Limb (tissue), 2 donors: Measurements from ENCODE around the gene CPSF6.
A peak's percentile ranks its signal among the peaks of the same experiment; 100 is the strongest.
"Not testable (repeated sequence)": the region's sequence is repeated elsewhere in the genome, so short reads cannot be mapped to it uniquely, and the experiment has no call there.

ENCODE experiments used
- DNase-seq, 2 donors: peaks; one replicate each; pipeline ENCODE4 v3.0.0-alpha.2; 2016; ENCODE audit errors: extremely low spot score in 2 of 2

CPSF6 gene

DNA sequence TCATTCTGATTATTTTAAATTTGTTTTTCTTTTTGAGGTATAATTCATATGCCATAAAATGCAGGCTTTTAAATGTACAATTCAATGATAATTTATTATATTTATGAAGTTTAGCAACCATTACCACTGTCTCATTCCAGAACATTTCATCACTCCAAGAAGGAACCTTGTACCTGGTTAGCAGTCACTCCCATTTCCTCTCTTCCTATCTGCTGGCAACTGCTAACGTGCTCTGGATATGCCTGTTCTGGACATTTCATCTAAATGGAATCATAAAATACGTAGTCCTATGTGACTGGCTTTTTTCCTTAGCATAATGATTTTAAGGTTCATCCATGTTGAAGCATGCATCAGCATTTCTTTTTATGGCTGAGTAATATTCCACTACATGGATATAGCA lies 15.5 kb downstream of the CPSF6 start:
- DNase-seq: no peak

DNA sequence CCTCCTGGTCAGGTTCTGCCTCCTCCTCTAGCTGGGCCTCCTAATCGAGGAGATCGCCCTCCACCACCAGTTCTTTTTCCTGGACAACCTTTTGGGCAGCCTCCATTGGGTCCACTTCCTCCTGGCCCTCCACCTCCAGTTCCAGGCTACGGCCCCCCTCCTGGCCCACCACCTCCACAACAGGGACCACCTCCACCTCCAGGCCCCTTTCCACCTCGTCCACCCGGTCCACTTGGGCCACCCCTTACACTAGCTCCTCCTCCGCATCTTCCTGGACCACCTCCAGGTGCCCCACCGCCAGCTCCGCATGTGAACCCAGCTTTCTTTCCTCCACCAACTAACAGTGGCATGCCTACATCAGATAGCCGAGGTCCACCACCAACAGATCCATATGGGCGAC lies 19.3 kb downstream of the CPSF6 start:
- DNase-seq: no peak

DNA sequence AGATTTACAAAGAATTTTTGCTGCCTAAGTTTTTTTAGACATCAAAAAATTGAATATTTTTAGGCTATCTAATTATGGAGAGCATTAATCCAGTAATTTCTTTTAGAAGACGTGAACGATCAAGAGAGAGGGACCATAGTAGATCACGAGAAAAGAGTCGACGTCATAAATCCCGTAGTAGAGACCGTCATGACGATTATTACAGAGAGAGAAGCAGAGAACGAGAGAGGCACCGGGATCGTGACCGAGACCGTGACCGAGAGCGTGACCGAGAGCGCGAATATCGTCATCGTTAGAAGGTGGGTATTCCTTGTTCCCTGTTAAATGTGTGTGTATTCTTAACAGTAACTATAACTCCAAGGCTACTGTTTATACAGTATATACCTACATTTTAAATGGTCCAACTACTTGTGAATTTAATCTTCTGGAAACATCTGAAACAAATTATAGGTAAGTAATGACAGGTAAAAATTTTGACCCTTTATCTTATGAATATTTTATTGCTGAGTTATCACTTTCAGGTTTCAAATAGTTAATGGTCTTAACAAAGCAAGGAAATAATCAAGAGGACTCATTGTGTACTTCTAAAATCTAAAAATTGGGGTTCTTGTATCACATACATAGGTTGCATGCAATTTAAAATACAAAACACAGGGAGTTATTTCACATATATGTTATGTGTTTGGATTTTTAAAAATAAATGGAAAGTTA lies 23.1 kb downstream of the CPSF6 start:
- DNase-seq: no peak

DNA sequence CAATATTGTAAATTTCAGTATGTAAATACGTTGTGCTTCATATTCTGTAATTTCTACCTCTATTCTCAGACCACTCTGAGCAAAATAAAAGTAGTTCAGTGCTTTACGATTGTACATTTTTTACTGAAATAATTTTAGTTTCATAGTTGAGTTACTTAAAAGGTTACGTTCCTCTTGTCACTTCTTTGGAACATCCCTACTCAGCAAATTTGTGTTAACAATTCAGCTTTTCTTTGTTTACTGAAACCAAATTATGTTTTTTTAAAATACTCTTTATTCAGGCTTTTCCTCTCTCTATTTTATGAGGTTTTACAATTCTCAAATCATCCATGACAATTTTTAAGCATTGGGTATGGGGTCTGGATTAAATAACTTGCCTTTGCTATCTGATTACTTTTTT lies 25.8 kb downstream of the CPSF6 start:
- no peak for DNase-seq

DNA sequence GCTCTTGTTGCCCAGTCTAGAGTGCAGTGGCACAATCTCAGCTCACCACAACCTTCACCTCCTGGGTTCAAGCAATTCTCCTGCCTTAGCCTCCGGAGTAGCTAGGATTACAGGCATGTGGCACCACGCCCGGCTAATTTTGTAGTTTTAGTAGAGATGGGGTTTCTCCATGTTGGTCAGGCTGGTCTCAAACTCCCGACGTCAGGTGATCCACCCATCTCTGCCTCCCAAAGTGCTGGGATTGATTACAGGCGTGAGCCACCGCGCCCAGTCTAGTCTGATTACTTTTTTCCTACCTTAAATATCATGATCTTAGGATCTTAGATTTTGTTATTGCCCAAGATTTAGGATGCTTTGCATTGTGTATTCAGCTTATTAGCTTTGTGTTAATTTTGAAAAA lies 26.3 kb downstream of the CPSF6 start:
- DNase-seq: not testable (repeated sequence)

DNA sequence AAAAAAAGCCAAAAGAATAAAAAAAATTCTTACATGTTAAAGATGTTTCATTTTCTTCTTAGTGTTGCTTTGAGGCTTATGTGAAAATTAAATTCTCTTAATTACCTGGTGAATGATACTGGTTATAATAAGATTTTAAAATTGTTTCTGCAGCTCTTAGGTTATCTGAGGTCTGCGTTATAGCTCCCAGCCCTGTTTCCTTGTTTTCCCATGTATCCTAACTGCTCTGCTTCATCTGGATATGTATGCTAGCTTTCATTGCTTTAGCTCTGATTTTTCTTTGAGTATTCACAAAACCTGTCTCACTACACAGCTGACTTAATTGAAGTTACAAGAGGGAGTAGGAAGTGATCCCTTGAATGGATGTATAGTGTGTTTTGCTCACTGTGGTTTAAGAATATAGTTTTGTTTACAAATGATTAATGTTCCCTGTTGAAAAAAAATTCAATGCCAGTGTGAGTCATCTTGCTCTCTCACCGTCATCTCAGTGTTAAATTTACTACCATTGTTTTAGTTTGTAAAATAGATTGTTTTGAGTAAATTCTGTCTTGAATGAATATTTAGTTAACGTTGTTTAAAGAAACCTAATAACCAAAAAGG lies 26.8 kb downstream of the CPSF6 start:
- no peak for DNase-seq

DNA sequence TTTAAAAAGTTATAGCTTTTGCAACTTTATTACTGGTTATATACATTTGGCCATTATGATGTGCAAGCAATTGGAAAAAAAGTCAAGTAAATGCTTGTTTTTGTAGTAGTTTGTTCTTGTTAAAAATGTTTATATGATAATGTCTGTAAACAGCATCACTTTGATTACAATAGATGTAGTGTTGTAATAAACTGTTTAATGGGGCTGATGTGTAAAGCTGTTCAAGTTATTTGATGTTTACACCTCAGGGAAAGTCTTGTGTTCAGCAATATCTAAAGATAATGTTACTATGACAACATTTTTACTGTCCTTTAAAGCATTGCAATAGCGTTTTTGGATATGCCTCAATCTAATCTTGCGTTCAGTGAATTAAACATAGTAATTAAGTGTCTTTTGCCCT lies 30.4 kb downstream of the CPSF6 start:
- DNase-seq: no peak

DNA sequence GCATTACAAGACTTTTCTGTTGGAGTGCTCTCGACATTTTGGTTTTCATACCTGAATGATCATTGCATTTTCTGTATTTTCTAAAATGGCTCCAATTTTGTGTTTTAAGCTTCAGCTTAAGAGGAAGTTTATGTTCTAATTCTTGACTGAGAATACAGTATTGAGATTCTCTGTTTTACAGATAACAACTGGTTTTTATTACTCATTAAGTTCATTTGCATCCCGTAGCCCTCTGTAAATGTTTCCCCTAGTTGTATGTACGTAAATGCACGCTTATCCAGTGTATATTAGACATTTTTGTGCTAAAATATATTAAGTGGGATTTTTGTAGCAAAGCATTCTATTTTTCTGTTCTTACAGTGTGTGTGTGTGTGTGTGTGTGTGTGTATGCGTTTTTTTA lies 33.1 kb downstream of the CPSF6 start:
- no peak for DNase-seq

DNA sequence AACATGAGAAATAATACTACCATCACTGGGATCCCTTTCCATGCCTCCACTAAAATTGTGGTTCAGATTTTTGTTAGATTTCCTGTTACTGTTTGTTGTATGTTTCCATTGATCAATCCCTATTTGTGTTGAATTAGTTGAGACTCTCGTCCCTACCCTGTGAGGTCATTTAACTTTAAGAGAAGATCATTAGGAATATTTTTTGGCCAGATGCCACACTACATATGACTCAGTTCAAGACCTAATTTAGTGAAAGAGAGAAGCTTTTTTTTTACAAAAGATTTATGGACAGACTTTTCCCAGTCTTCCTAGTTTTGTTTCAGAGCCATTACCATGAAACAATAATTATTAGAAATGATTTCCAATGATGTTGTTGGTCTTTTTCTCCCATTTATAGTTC lies 35.5 kb downstream of the CPSF6 start:
- DNase-seq: no peak

DNA sequence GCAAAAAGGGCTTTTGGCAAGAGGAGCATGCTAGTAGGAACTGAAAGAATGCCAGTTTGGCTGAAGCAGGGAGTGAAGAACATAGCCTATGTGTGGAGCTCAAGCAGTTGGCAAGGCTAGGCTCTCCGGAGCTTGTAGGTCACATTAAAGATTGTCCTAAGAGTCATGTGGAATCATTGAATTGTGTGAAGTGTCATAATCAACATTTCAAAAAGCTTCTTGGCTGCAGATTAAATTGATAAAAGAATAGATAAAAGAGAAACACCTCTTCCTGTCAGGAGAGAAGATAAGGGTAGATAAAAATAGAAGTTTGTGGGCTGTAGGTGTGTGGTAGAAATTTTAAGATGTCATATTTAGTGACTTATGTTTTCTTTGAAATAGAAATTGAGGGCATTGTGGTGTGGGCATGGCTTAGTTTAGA lies 36.1 kb downstream of the CPSF6 start:
- no peak for DNase-seq

DNA sequence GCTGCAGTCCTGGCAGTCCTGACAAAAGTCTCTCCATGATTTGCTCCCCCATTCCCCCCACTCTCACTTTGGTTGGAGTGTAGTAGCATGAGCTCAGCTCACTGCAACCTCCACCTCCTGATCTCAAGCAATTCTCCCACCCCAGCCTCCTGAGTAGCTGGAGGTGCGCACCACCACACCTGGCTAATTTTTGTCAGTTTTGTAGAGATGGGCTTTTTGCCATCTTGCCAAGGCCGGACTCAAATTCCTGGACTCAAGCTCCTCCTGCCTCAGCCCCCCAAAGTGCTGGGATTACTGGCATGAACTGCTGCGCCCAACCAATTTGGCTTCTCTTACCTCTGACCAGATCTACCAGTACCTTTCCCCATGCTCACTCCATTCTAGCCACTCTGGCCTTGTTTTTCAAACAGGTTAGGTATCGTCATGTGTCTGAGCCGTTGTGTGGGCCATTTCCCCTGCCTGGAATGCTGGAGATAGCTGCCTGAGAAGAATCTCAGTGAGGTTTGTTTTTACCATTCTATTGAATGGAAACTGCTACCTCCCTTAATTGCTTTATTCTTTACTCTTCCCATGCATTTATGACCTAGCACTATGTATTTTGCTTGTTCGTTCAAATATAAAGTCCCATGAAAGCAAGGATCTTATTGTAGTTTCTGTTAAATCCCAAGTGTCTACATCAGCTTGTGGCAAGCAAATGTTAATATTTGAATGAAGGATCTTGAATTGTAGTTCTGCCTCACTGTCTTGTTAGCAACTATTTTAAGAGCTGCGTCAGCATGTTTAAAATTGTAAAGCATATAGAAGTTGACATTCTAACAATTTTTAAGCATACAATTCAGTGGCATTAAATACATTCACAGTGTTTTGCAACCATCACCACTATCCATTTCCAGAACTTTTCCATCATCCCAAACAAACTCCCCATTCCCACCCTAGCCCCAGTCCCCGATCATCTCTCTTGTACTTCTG lies 39.7 kb downstream of the CPSF6 start:
- DNase-seq: no peak

DNA sequence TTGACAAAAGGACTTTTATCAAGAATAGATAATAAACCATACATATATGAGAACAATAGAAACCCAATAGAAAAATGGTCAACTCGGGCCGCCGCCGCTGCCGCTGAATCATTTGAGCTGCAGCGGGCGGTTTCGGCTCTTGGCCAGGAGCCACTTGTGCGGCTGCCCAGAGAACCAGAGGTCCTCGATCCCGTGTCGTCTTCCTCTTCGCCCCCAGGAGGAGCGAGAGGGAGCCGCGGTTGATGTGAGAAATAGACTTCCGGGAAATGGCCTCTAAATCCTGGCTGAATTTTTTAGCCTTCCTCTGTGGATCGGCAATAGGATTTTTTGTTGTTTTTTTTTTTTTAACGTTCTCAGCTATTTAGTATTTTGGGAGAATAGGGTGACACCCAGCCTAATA lies 44.8 kb downstream of the CPSF6 start:
- peak; percentile 63 to 65 for DNase-seq

DNA sequence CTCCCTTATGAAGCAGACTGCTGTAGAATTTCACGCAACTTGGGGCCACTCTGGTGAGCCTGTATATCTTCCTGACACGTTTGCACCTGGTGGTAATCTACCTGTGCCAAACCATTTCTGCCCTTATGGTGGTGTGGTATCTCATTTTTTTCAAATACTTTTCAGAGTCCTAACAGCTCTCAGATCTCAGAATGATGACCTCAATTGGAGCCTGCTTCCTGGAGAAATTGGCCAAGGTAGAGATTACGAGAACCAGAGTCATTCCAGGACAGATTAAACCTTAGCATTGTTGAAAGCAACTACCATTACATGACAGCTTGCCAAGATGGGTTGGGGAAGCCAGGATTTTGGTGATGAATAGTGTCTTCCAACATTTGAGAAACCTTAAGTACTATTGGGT lies 48.2 kb downstream of the CPSF6 start:
- DNase-seq: no peak

DNA sequence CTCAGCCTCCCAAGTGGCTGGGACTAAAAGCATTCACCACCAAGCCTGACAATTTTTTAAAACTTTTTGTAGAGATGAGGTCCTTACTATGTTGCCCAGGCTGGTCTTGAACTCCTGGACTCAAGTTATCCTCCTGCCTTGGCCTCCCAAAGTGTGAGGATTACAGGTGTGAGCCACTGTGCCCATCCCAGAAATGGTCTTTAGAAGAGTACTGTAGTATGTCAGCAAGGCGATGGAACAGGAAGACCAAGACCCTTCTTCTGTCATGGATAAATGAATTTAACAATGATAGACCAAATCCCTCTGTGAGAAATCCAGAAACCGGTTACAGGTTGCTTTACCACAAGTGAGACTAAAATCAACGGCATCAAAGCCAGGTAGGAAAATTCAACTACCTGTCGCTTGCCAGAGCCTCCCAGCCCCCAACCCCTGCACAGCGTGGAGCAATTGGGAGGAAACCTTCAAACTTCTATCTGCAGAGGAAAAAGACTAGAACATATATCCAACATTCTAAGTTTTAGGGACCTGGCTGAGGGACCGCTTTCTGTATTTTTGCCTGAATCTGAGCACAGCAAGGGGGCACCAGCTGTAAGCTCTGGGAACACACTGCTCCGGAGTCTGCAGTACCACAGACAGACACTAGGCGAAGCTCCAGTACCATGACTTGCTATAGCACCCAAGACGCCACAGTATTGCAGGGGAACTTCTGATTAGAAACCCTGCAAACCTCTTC lies 51.3 kb downstream of the CPSF6 start:
- DNase-seq: peak; percentile 54 to 60

DNA sequence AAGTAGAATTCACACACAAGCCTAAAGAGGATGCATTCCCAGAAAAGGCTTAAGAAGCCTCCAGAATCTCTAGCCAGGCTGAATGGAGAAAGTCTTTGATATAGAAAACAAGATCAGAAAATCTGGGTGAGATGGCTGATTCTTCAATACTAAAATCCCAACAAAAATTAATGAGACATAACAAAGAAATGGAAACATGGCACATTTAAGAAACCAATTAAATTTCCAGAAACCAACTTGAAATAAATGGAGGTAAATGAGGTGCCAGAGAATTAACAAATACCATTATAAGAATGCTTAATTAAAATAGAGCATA lies 51.9 kb downstream of the CPSF6 start:
- no peak for DNase-seq

DNA sequence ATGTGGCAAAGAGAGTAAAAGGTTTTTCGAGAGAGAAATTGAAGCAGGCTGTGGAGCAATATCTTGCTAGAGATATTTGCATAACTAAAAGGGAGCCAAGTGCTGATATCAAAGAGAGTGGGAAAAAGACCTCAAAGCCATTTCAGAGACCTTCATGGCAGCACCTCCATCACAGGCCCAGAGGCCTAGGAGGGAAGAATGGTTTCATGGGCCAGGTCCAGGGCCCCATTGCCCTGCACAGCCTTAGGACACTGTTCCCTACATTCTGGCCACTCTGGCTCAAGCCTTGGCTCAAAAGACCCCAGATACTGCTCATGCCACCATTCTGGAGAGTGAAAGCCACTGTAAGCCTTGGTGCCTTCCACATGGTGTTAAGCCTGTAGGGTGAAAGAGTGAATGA lies 58.8 kb downstream of the CPSF6 start:
- DNase-seq: no peak

DNA sequence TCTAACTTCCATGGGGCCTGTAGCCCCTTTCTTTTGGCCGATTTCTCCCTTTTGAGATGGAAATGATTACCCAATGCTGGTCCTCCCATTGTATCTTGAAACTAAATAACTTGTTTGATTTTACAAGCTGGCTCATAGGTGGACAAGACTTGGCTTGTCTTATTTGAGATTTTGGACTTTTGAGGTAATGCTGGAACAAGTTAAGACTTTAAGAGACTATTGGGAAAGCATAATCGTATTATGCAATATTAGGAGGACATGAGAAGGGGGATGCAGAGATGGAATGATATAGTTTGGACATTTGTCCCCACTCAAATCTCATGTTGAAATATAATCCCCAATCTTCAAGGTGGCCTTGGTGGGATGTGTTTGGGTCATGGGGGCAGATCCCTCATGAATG lies 59.6 kb downstream of the CPSF6 start:
- no peak for DNase-seq

DNA sequence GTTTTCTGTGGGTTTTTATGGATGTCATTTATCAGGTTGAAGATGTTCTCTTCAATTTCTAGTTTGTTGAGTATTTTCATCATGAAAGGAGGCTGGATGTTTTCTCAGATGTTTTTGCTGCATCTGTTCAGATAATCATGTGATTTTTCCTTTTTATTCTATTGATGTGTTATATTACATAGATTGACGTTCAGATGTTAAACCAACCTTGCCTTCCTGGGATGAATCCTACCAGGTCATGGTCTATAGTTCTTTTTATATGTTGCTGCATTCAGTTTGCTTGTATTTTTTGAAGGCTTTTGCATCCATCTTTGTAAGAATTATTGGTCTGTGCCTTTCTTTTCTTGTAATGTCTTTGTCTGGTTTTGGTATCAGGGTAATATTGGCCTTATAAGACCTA lies 64.9 kb downstream of the CPSF6 start:
- DNase-seq: no peak

DNA sequence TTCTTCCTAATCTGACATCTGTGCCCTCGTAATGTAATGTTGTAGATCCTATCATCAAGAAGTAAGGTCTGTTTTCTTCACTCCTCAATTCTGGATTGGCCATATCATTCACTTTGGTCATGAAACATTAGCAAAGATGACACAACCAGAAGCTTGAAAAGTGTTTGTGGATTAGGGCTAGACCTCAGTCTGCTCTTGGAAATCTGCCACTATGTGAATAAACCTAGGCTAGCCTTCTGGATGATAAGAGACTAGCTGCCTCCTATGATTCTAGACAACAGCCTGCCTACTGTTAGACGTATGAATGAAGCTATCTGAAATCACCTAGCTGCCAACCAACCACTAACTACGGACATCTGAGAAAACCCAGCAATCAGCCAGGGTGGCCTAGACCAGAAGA lies 70.1 kb downstream of the CPSF6 start:
- no peak for DNase-seq

DNA sequence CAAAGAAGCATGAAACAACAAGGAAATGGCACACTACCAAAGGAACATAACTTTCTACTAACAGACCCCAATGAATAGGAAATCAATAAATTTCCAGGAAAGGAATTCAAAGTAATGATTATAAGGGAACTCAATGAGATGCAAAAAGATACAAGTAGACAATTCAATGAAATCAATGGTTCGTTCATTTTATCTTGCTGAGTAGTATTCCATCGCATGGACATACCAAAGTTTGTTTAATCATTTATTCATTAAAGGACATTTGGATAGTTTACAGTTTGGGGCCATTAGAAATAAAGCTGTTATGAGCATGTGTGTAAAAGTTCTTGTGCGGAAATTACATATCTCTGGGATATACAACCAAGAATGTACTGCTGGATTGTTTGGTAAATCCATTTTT lies 73.8 kb downstream of the CPSF6 start:
- no peak for DNase-seq

DNA sequence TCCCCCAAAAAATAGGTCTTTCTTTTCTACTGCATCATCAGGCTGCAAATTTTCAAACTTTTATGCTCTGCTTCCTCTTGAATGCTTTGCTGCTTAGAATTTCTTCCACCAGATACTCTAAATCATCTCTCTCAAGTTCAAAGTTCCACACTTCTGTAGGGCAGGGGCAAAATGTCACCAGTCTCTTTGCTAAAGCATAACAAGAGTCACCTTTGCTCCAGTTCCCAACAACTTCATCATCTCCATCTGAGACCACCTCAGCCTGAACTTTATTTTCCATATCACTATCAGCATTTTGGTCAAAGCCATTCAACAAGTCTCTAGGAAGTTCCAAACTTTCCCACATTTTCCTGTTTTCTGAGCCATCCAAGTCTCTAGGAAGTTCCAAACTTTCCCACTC lies 77.4 kb downstream of the CPSF6 start:
- DNase-seq: not testable (repeated sequence)

DNA sequence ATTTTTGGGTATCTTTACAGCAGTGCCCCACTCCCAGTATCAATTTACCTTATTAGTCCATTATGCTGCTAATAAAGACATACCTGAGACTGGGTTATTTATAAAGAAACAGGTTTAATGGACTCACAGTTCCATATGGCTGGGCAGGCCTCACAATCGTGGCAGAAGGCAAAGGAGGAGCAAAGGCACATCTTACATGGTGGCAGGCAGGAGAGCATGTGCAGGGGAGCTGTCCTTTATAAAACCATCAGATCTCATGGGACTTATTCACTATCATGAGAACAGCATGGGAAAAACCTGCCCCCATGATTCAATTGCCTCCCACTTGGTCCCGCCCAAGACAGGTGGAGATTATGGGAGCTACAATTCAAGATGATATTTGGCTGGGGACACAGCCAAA lies 77.9 kb downstream of the CPSF6 start:
- DNase-seq: not testable (repeated sequence)
